BLaER1 (cell line): ENCODE data around the gene XRCC5.
A peak's percentile ranks its signal among the peaks of the same experiment; 100 is the strongest.

Experiments
- H3K27ac ChIP-seq: shearing (Covaris generic); formaldehyde crosslinking; 2 replicates; pipeline ENCODE4 v1.8.1; 2022
- H3K27me3 ChIP-seq: shearing (Covaris generic); formaldehyde crosslinking; 2 replicates; pipeline ENCODE4 v1.8.1; 2022
- H3K36me3 ChIP-seq: shearing (Covaris generic); formaldehyde crosslinking; 2 replicates; pipeline ENCODE4 v1.8.1; 2022
- H3K4me1 ChIP-seq: shearing (Covaris generic); formaldehyde crosslinking; 2 replicates; pipeline ENCODE4 v1.8.1; 2022
- H3K4me2 ChIP-seq: shearing (Covaris generic); formaldehyde crosslinking; 2 replicates; pipeline ENCODE4 v1.8.1; 2022
- H3K4me3 ChIP-seq: shearing (Covaris generic); formaldehyde crosslinking; 2 replicates; pipeline ENCODE4 v1.8.1; 2022
- H3K9ac ChIP-seq: shearing (Covaris generic); formaldehyde crosslinking; 2 replicates; pipeline ENCODE4 v1.8.1; 2022
- H3K9me3 ChIP-seq: shearing (Covaris generic); formaldehyde crosslinking; 2 replicates; pipeline ENCODE4 v1.8.1; 2022
- H4K20me1 ChIP-seq: shearing (Covaris generic); formaldehyde crosslinking; 2 replicates; pipeline ENCODE4 v1.8.1; 2022
- Cebpa-rat ChIP-seq: shearing (Covaris generic); IDR thresholded peaks from 2 replicates; pipeline ENCODE4 v1.8.1; 2022

The XRCC5 gene

GRCh38 chr2:216104691-216105090 is 4.5 kb upstream of the XRCC5 start:
- TF ChIP-seq Cebpa-rat, result no peak
- Histone ChIP-seq H3K36me3 (no peaks in the 10 kb centered on the region), H3K4me3 (no peak overlapping the region), H3K4me2 (no peak overlapping the region), H3K27ac (no peak overlapping the region), H3K27me3 (no peaks in the 10 kb centered on the region), H3K9ac (no peak overlapping the region), H3K4me1 (peaks cover 6% of the 10 kb centered on the region), H3K9me3 (no peaks in the 10 kb centered on the region), H4K20me1 (no peaks in the 10 kb centered on the region)

DNA sequence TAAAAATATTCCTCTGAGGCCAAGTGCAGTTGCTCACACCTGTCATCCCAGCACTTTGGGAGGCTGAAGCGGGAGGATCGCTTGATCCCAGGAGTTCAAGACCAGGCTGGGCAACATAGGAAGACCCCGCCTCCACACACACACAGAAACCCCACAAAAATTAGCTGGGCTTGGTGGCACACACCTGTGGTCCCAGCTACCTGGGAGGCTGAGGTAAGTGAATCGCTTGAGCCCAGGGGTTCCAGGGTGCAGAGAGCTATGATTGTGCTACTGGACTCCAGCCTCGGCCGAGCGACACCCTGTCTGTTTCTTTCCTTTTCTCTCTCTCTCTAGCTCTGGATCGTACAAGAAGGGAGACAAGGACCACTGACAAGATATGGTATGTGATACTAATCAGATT is 1.8 kb upstream of the XRCC5 start:
- H3K27ac ChIP-seq, result no peak overlapping the region
- H3K36me3 ChIP-seq, result peaks cover 20% of the 10 kb centered on the region
- peaks cover 26% of the 10 kb centered on the region for H3K4me1 ChIP-seq
- no peak for TF ChIP-seq Cebpa-rat
- no peaks in the 10 kb centered on the region for H3K9me3 ChIP-seq
- H3K9ac ChIP-seq, result no peak overlapping the region
- H3K27me3 ChIP-seq, result no peaks in the 10 kb centered on the region
- no peak overlapping the region for H3K4me2 ChIP-seq
- no peak overlapping the region for H3K4me3 ChIP-seq
- peaks cover 22% of the 10 kb centered on the region for H4K20me1 ChIP-seq

DNA sequence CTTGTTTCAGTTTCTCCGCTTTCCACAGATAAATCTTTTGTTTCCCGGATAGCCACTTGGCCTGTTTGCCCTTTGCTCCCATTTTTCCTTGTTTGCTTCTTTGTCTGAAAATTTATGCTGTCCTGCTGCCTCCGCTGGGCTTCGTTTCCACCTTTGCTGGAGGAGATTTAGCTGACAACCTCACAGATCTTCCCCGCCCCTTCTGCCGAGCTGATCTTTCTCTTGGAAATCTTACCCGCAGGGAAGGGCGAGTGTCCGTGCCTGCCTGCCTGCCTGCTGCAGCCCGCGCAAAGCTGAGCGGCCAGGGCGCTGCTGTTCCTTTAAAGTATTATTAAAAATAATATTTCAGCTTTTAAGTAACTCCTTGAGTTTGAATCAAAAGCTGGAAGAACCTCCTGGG is 1.4 kb upstream of the XRCC5 start:
- H3K4me2 ChIP-seq, result no peak overlapping the region

GRCh38 chr2:216108310-216108966 is 710 bp upstream of the XRCC5 start:
- peaks cover 37% of the 10 kb centered on the region for H3K4me1 ChIP-seq
- H3K4me2 ChIP-seq, result peak overlapping the region; percentile 69
- H3K36me3 ChIP-seq, result peaks cover 31% of the 10 kb centered on the region
- peak overlapping the region; percentile 89 for H3K4me3 ChIP-seq
- no peaks in the 10 kb centered on the region for H3K27me3 ChIP-seq
- H3K9ac ChIP-seq, result peak overlapping the region; percentile 99
- peak overlapping the region; percentile 99 for H3K27ac ChIP-seq
- no peak for TF ChIP-seq Cebpa-rat
- no peaks in the 10 kb centered on the region for H3K9me3 ChIP-seq
- peaks cover 33% of the 10 kb centered on the region for H4K20me1 ChIP-seq

More for the DNA sequence above, 1.4 kb upstream of the XRCC5 start:
- Histone ChIP-seq H3K4me1 (peaks cover 30% of the 10 kb centered on the region), H4K20me1 (peaks cover 26% of the 10 kb centered on the region), H3K4me3 (no peak overlapping the region), H3K27ac (no peak overlapping the region), H3K9me3 (no peaks in the 10 kb centered on the region), H3K9ac (no peak overlapping the region), H3K36me3 (peaks cover 25% of the 10 kb centered on the region), H3K27me3 (no peaks in the 10 kb centered on the region)
- TF ChIP-seq Cebpa-rat, result no peak

DNA sequence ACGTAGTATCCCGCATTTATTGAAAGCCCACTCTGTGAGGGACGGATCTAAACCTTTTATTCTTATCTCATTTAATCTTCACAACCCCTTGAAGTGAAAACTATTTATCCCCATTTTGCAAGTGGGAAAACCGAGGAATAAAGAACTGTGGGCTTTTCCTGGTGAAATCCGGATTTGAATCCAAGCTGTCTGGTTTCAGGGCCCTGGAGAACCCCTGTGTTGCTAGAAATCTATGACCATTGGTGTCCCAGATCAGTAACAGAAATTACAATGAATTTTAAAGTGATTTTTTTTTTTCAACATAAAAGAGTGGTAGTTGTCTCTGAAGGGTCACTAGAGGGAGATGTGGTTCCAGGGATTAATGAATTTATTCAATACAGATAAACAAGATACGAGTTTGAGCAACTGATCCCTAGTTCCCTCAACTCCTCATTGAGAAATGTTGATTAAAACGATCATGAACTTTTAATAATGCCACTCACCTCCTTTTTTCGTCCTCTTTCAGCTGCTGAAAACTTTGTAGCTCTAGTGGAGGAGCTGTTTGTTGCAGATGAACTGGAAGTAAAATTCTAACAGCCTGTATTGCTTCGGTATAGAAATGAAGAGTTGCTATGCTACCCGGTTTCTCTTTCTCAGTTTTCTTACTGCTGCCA is 940 bp downstream of the XRCC5 start:
- H3K4me3 ChIP-seq, result peak overlapping the region; percentile 89
- H4K20me1 ChIP-seq, result peaks cover 43% of the 10 kb centered on the region
- no peaks in the 10 kb centered on the region for H3K9me3 ChIP-seq
- H3K4me1 ChIP-seq, result peaks cover 49% of the 10 kb centered on the region
- H3K36me3 ChIP-seq, result peaks cover 43% of the 10 kb centered on the region
- TF ChIP-seq Cebpa-rat, result no peak
- no peaks in the 10 kb centered on the region for H3K27me3 ChIP-seq
- peak overlapping the region; percentile 99 for H3K27ac ChIP-seq
- peak overlapping the region; percentile 99 for H3K9ac ChIP-seq
- peak overlapping the region; percentile 84 for H3K4me2 ChIP-seq

GRCh38 chr2:216110620-216111019 is 1.5 kb downstream of the XRCC5 start:
- Histone ChIP-seq H3K36me3 (peaks cover 43% of the 10 kb centered on the region), H3K9me3 (no peaks in the 10 kb centered on the region), H3K4me3 (peak overlapping the region; percentile 89), H3K4me1 (peaks cover 54% of the 10 kb centered on the region), H3K27me3 (no peaks in the 10 kb centered on the region), H3K9ac (peak overlapping the region; percentile 99), H3K4me2 (peak overlapping the region; percentile 84), H4K20me1 (peaks cover 43% of the 10 kb centered on the region), H3K27ac (peak overlapping the region; percentile 99)
- no peak for TF ChIP-seq Cebpa-rat

GRCh38 chr2:216111122-216111521 is 2.0 kb downstream of the XRCC5 start:
- Histone ChIP-seq H3K27ac (peak overlapping the region; percentile 99; the same call in 1 of the 2 replicates), H3K27me3 (no peaks in the 10 kb centered on the region), H3K9ac (peak overlapping the region; percentile 99; the same call in 1 of the 2 replicates), H4K20me1 (peaks cover 43% of the 10 kb centered on the region), H3K4me3 (peak overlapping the region; percentile 89; the same call in 1 of the 2 replicates), H3K9me3 (no peaks in the 10 kb centered on the region), H3K36me3 (peaks cover 45% of the 10 kb centered on the region), H3K4me1 (peaks cover 59% of the 10 kb centered on the region), H3K4me2 (peak overlapping the region; percentile 84)
- no peak for TF ChIP-seq Cebpa-rat

DNA sequence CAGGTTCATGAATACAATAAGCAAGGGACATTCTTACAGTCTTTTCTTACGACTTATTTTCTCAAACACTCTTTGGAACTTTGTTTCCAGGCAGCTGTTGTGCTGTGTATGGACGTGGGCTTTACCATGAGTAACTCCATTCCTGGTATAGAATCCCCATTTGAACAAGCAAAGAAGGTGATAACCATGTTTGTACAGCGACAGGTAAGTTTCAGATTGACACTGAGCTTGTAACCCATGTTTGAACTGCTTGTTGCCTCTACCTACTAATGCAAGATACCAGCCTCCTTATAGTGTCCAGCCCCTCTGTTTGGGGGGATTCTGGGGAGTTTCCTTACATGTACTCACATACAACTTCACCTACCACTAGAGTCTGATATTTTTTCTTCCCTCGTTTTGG is 3.8 kb downstream of the XRCC5 start:
- Histone ChIP-seq H3K36me3 (peaks cover 63% of the 10 kb centered on the region), H3K27ac (peak overlapping the region; percentile 55; the same call in 1 of the 2 replicates), H3K4me1 (peaks cover 70% of the 10 kb centered on the region), H3K27me3 (no peaks in the 10 kb centered on the region), H4K20me1 (peaks cover 43% of the 10 kb centered on the region), H3K4me2 (peak overlapping the region; percentile 84), H3K9me3 (no peaks in the 10 kb centered on the region), H3K4me3 (no peak overlapping the region), H3K9ac (peak overlapping the region; percentile 51; the same call in 1 of the 2 replicates)
- no peak for TF ChIP-seq Cebpa-rat

- Histone ChIP-seq H3K9me3 (no peaks in the 10 kb centered on the region), H3K27me3 (no peaks in the 10 kb centered on the region), H3K27ac (peak overlapping the region; percentile 55; the same call in 1 of the 2 replicates), H3K36me3 (peaks cover 69% of the 10 kb centered on the region), H3K9ac (peak overlapping the region; percentile 51; the same call in 1 of the 2 replicates), H4K20me1 (peaks cover 43% of the 10 kb centered on the region), H3K4me1 (peaks cover 65% of the 10 kb centered on the region), H3K4me2 (peak overlapping the region; percentile 84), H3K4me3 (no peak overlapping the region)
- no peak for TF ChIP-seq Cebpa-rat
These were observed 4.4 kb downstream of the XRCC5 start for GRCh38 chr2:216113572-216113971.

DNA sequence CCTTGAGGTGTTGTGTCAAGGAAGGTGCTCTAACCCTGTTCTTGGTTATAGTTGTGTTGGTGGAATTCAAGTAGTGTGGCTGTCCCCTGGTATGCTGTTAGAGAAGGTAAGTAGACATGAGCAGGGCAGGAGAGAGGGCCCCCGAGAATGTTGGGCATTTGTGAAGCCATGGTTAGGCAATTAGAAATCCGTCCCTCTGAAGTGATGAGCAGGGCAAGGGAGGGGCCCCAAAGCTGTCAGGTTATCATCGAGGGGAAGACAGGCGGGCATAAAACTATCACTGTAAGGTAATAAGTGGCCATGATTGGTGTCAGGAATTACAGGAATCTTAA is 5.2 kb downstream of the XRCC5 start:
- Histone ChIP-seq H3K27me3 (no peaks in the 10 kb centered on the region), H3K9ac (no peak overlapping the region; the same call in 1 of the 2 replicates), H3K4me2 (peak overlapping the region; percentile 84), H4K20me1 (peaks cover 43% of the 10 kb centered on the region), H3K9me3 (no peaks in the 10 kb centered on the region), H3K36me3 (peaks cover 77% of the 10 kb centered on the region), H3K4me3 (no peak overlapping the region), H3K4me1 (peaks cover 64% of the 10 kb centered on the region), H3K27ac (peak overlapping the region; percentile 55; the same call in 1 of the 2 replicates)
- TF ChIP-seq Cebpa-rat, result no peak
